GM12891 (cell line): ENCODE measurements around the gene PTCD3.

Experiments used
- DNase-seq: peaks from one replicate; pipeline ENCODE4 v3.0.0; 2011; ENCODE audit warnings: low spot score; ENCODE audit not compliant: insufficient read length
- FAIRE-seq: peaks from 2 replicates; lab custom pipeline; 2011; peaks lifted over from hg19 to GRCh38; lab: Jason Lieb, UNC
- PAX5 ChIP-seq: IDR thresholded peaks from 2 replicates; pipeline ENCODE4 v1.6.1; 2011; ENCODE audit warnings: low read length, moderate library complexity, mild to moderate bottlenecking; ENCODE audit not compliant: insufficient read depth, severe bottlenecking
- POLR2A ChIP-seq: IDR thresholded peaks from 2 replicates; pipeline ENCODE4 v1.6.1; 2011; ENCODE audit warnings: low read depth, low read length, control low read depth
- POLR2AphosphoS5 ChIP-seq: IDR thresholded peaks from 2 replicates; pipeline ENCODE4 v1.6.1; 2011; ENCODE audit warnings: low read depth, low read length, control low read depth
- POU2F2 ChIP-seq: IDR thresholded peaks from 2 replicates; pipeline ENCODE4 v1.6.1; 2011; ENCODE audit warnings: low read depth, mild to moderate bottlenecking, control low read depth, low read length, moderate library complexity
- SPI1 ChIP-seq: IDR thresholded peaks from 2 replicates; pipeline ENCODE4 v1.6.1; 2011; ENCODE audit warnings: low read depth, low read length, control low read depth
- TAF1 ChIP-seq: IDR thresholded peaks from 2 replicates; pipeline ENCODE4 v1.6.1; 2011; ENCODE audit warnings: low read depth, low read length, control low read depth

The PTCD3 gene

GRCh38 chr2:86069091-86069685, 36.8 kb upstream of the PTCD3 start:
- no peak for TF ChIP-seq POU2F2
- TF ChIP-seq SPI1 = no peak
- TF ChIP-seq TAF1 = no peak
- no peak for TF ChIP-seq POLR2A
- no peak for TF ChIP-seq PAX5
- TF ChIP-seq POLR2AphosphoS5 = no peak
- DNase-seq (no peak), FAIRE-seq (no peak)

- no peak for TF ChIP-seq TAF1
- TF ChIP-seq POLR2AphosphoS5 = no peak
- no peak for TF ChIP-seq POLR2A
- no peak for TF ChIP-seq SPI1
- no peak for TF ChIP-seq PAX5
- no peak for TF ChIP-seq POU2F2
- FAIRE-seq (no peak), DNase-seq (no peak)
Observed at GRCh38 chr2:86069783-86070339, 36.2 kb upstream of the PTCD3 start.

GRCh38 chr2:86070868-86071267, 35.2 kb upstream of the PTCD3 start:
- DNase-seq = no peak
- no peak for FAIRE-seq
- TF ChIP-seq POLR2A (no peak), POLR2AphosphoS5 (no peak), TAF1 (no peak), POU2F2 (no peak), PAX5 (no peak), SPI1 (no peak)

GRCh38 chr2:86072271-86072858, 33.7 kb upstream of the PTCD3 start:
- peak; percentile 37 for DNase-seq
- peak; percentile 73 for FAIRE-seq
- no peak for TF ChIP-seq POU2F2
- peak; percentile 86 for TF ChIP-seq SPI1

GRCh38 chr2:86073225-86073624, 32.8 kb upstream of the PTCD3 start:
- FAIRE-seq (no peak), DNase-seq (no peak)
- TF ChIP-seq SPI1 = no peak
- TF ChIP-seq POLR2A = no peak
- TF ChIP-seq POLR2AphosphoS5 = no peak
- TF ChIP-seq TAF1 = no peak
- TF ChIP-seq PAX5 = no peak
- TF ChIP-seq POU2F2 = no peak

GRCh38 chr2:86074256-86074655, 31.8 kb upstream of the PTCD3 start:
- DNase-seq = no peak
- TF ChIP-seq POLR2AphosphoS5 (no peak), POLR2A (no peak), SPI1 (no peak), PAX5 (no peak), TAF1 (no peak), POU2F2 (no peak)
- no peak for FAIRE-seq

- DNase-seq (no peak), FAIRE-seq (no peak)
- no peak for TF ChIP-seq SPI1
- TF ChIP-seq TAF1 = no peak
- TF ChIP-seq PAX5 = no peak
- no peak for TF ChIP-seq POLR2A
- no peak for TF ChIP-seq POLR2AphosphoS5
- no peak for TF ChIP-seq POU2F2
Observed at GRCh38 chr2:86074811-86075210, 31.2 kb upstream of the PTCD3 start.

GRCh38 chr2:86075886-86076285, 30.1 kb upstream of the PTCD3 start:
- DNase-seq (no peak), FAIRE-seq (no peak)
- no peak for TF ChIP-seq POLR2AphosphoS5
- TF ChIP-seq TAF1 = no peak
- no peak for TF ChIP-seq POU2F2
- TF ChIP-seq SPI1 = no peak
- no peak for TF ChIP-seq PAX5
- no peak for TF ChIP-seq POLR2A

GRCh38 chr2:86078774-86079545, 27.1 kb upstream of the PTCD3 start:
- FAIRE-seq (no peak), DNase-seq (no peak)
- TF ChIP-seq POLR2A = no peak
- TF ChIP-seq PAX5 = no peak
- TF ChIP-seq POU2F2 = no peak
